ENCODE measurements around the gene ARSG. TPM values are rescaled to one million over a fixed set of nuclear protein-coding genes. Genes with fewer than 3 reads are reported as not detected.

ARSG gene
- polyA plus RNA-seq, 1 donor from 2014 or later, result 16.9 TPM

- Histone ChIP-seq H3K27ac (ENCODE audit: low read length) (no peak overlapping the region), H3K36me3 (ENCODE audit: insufficient read depth, low read length) (no peaks in the 10 kb centered on the region), H3K9me2 (ENCODE audit: insufficient read depth, low read length) (no peaks in the 10 kb centered on the region), H3K9me3 (ENCODE audit: low read length) (no peaks in the 10 kb centered on the region), H3K79me2 (replicated peaks; ENCODE audit: insufficient read depth, low read length) (no peaks in the 10 kb centered on the region), H3F3A (ENCODE audit: insufficient read depth, low read length, poor library complexity, severe bottlenecking) (no peaks in the 10 kb centered on the region), H2AFZ (ENCODE audit: low read depth, low read length) (no peak overlapping the region), H3K9ac (ENCODE audit: low read length) (no peak overlapping the region), H3K4me3 (ENCODE audit: low read length) (no peak overlapping the region), H4K20me1 (ENCODE audit: insufficient read depth) (no peaks in the 10 kb centered on the region), H3K27me3 (ENCODE audit: insufficient read depth, low read depth, low read length) (no peaks in the 10 kb centered on the region), H3K4me2 (ENCODE audit: low read length) (no peak overlapping the region)
- no peak for TF ChIP-seq REST (IDR thresholded peaks at IDR 0.05; ENCODE audit: borderline replicate concordance)
- no peak for TF ChIP-seq MXI1 (conservative IDR thresholded peaks at IDR 0.05; ENCODE audit: poor library complexity, severe bottlenecking)
- TF ChIP-seq POLR2AphosphoS5 (IDR thresholded peaks at IDR 0.05), result no peak
- TF ChIP-seq SMC3 (conservative IDR thresholded peaks at IDR 0.05; ENCODE audit: poor library complexity), result no peak
- TF ChIP-seq EZH2 (IDR thresholded peaks at IDR 0.05; ENCODE audit: borderline replicate concordance, insufficient read depth, low read length, poor library complexity, severe bottlenecking), result no peak
- TF ChIP-seq CTCF (IDR thresholded peaks at IDR 0.05; ENCODE audit: poor library complexity, severe bottlenecking), result no peak
Observed at GRCh38 chr17:68433211-68433610, 141.9 kb downstream of the ARSG start.

GRCh38 chr17:68433911-68434508, 142.7 kb downstream of the ARSG start:
- no peaks in the 10 kb centered on the region for H3K9me3 ChIP-seq (ENCODE audit: low read length)
- H3K79me2 ChIP-seq (replicated peaks; ENCODE audit: insufficient read depth, low read length), result no peaks in the 10 kb centered on the region
- no peaks in the 10 kb centered on the region for H3K27me3 ChIP-seq (ENCODE audit: insufficient read depth, low read depth, low read length)
- H3K27ac ChIP-seq (ENCODE audit: low read length), result no peak overlapping the region
- no peaks in the 10 kb centered on the region for H4K20me1 ChIP-seq (ENCODE audit: insufficient read depth)
- no peak for TF ChIP-seq SMC3 (conservative IDR thresholded peaks at IDR 0.05; ENCODE audit: poor library complexity)
- TF ChIP-seq CTCF (IDR thresholded peaks at IDR 0.05; ENCODE audit: poor library complexity, severe bottlenecking), result no peak
- TF ChIP-seq MXI1 (conservative IDR thresholded peaks at IDR 0.05; ENCODE audit: poor library complexity, severe bottlenecking), result no peak
- TF ChIP-seq RAD21 (conservative IDR thresholded peaks at IDR 0.05), result no peak
- no peak for TF ChIP-seq TAF1 (IDR thresholded peaks at IDR 0.05; ENCODE audit: low read depth)
- no peak for TF ChIP-seq EP300 (conservative IDR thresholded peaks at IDR 0.05; ENCODE audit: poor library complexity, severe bottlenecking)
- no peak for TF ChIP-seq EZH2 (IDR thresholded peaks at IDR 0.05; ENCODE audit: borderline replicate concordance, insufficient read depth, low read length, poor library complexity, severe bottlenecking)
- no peak for TF ChIP-seq REST (IDR thresholded peaks at IDR 0.05; ENCODE audit: borderline replicate concordance)
- TF ChIP-seq POLR2AphosphoS5 (IDR thresholded peaks at IDR 0.05), result no peak
- H3K4me2 ChIP-seq (ENCODE audit: low read length), result no peak overlapping the region
- H3K36me3 ChIP-seq (ENCODE audit: insufficient read depth, low read length), result no peaks in the 10 kb centered on the region
- no peaks in the 10 kb centered on the region for H3K9me2 ChIP-seq (ENCODE audit: insufficient read depth, low read length)
- H3F3A ChIP-seq (ENCODE audit: insufficient read depth, low read length, poor library complexity, severe bottlenecking), result no peaks in the 10 kb centered on the region
- no peak overlapping the region for H2AFZ ChIP-seq (ENCODE audit: low read depth, low read length)
- H3K4me3 ChIP-seq (ENCODE audit: low read length), result no peak overlapping the region
- no peak overlapping the region for H3K9ac ChIP-seq (ENCODE audit: low read length)
